HG03159 (cell line): ENCODE results near the gene NKAIN2.
"Not testable (repeated sequence)": the region's sequence is repeated elsewhere in the genome, so short reads cannot be mapped to it uniquely, and the experiment has no call there.

ENCODE experiments used
- ATAC-seq: cut with Tn5 transposase; IDR thresholded peaks from one replicate; pipeline ENCODE4 v1.9.1; 2021; ENCODE audit warnings: mild to moderate bottlenecking, moderate library complexity; ENCODE audit not compliant: unreplicated experiment

NKAIN2 gene

GRCh38 chr6:124661097-124661661 lies 857.5 kb downstream of the NKAIN2 start:
- ATAC-seq = no peak

- ATAC-seq = no peak
Measured at GRCh38 chr6:124668028-124668427, 864.4 kb downstream of the NKAIN2 start.

- ATAC-seq = no peak
Measured at GRCh38 chr6:124669713-124670480, 866.2 kb downstream of the NKAIN2 start.

GRCh38 chr6:124670801-124671200 lies 867.1 kb downstream of the NKAIN2 start:
- no peak for ATAC-seq

GRCh38 chr6:124671324-124671723 lies 867.7 kb downstream of the NKAIN2 start:
- ATAC-seq = no peak

GRCh38 chr6:124674042-124674441 lies 870.4 kb downstream of the NKAIN2 start:
- ATAC-seq = no peak

- no peak for ATAC-seq
Measured at GRCh38 chr6:124676033-124676432, 872.4 kb downstream of the NKAIN2 start.

GRCh38 chr6:124677874-124678273 lies 874.2 kb downstream of the NKAIN2 start:
- no peak for ATAC-seq

- ATAC-seq = no peak
Measured at GRCh38 chr6:124679387-124679786, 875.7 kb downstream of the NKAIN2 start.

- no peak for ATAC-seq
Measured at GRCh38 chr6:124682751-124683150, 879.1 kb downstream of the NKAIN2 start.

- no peak for ATAC-seq
Measured at GRCh38 chr6:124683507-124683906, 879.8 kb downstream of the NKAIN2 start.

GRCh38 chr6:124684621-124685020 lies 881.0 kb downstream of the NKAIN2 start:
- no peak for ATAC-seq

GRCh38 chr6:124688369-124688768 lies 884.7 kb downstream of the NKAIN2 start:
- no peak for ATAC-seq

GRCh38 chr6:124694139-124694705 lies 890.6 kb downstream of the NKAIN2 start:
- no peak for ATAC-seq

- ATAC-seq = no peak
Measured at GRCh38 chr6:124699038-124699437, 895.4 kb downstream of the NKAIN2 start.

GRCh38 chr6:124703541-124703940 lies 899.9 kb downstream of the NKAIN2 start:
- ATAC-seq = no peak

- not testable (repeated sequence) for ATAC-seq
Measured at GRCh38 chr6:124712532-124712931, 908.9 kb downstream of the NKAIN2 start.

GRCh38 chr6:124714728-124715127 lies 911.1 kb downstream of the NKAIN2 start:
- ATAC-seq = no peak

- ATAC-seq = no peak
Measured at GRCh38 chr6:124719913-124720312, 916.2 kb downstream of the NKAIN2 start.

GRCh38 chr6:124721331-124721730 lies 917.7 kb downstream of the NKAIN2 start:
- ATAC-seq = no peak

- no peak for ATAC-seq
Measured at GRCh38 chr6:124722141-124722878, 918.6 kb downstream of the NKAIN2 start.

- ATAC-seq = no peak
Measured at GRCh38 chr6:124723671-124724070, 920.0 kb downstream of the NKAIN2 start.
